ENCODE data around the gene NRG2.

The NRG2 gene

GRCh38 chr5:139831624-139832023, 211.5 kb downstream of the NRG2 start:
- TF ChIP-seq POLR2AphosphoS5 (IDR thresholded peaks at IDR 0.05; ENCODE audit: low read depth, low read length) (no peak), SIN3A (IDR thresholded peaks at IDR 0.05; ENCODE audit: borderline replicate concordance, insufficient read depth, low read length) (no peak), TAF1 (IDR thresholded peaks at IDR 0.05; ENCODE audit: borderline replicate concordance, insufficient read depth, low read length) (no peak)

GRCh38 chr5:139829471-139829870, 213.6 kb downstream of the NRG2 start:
- TF ChIP-seq SIN3A (IDR thresholded peaks at IDR 0.05; ENCODE audit: borderline replicate concordance, insufficient read depth, low read length) (no peak), POLR2AphosphoS5 (IDR thresholded peaks at IDR 0.05; ENCODE audit: low read depth, low read length) (no peak), TAF1 (IDR thresholded peaks at IDR 0.05; ENCODE audit: borderline replicate concordance, insufficient read depth, low read length) (no peak), FOXP2 (optimal IDR thresholded peaks at IDR 0.05; ENCODE audit: borderline replicate concordance, extremely low read depth, extremely low read length, insufficient read depth) (no peak), REST (IDR thresholded peaks at IDR 0.05; ENCODE audit: insufficient read depth in 1 of 2, low read depth in 2 of 2, low read length in 2 of 2) (no peak)

- TF ChIP-seq POLR2AphosphoS5 (IDR thresholded peaks at IDR 0.05; ENCODE audit: low read depth, low read length) (no peak), REST (IDR thresholded peaks at IDR 0.05; ENCODE audit: insufficient read depth in 1 of 2, low read depth in 2 of 2, low read length in 2 of 2) (no peak)
Measured at GRCh38 chr5:139828207-139828895, 214.7 kb downstream of the NRG2 start.

GRCh38 chr5:139825690-139826089, 217.4 kb downstream of the NRG2 start:
- TF ChIP-seq POLR2AphosphoS5 (IDR thresholded peaks at IDR 0.05; ENCODE audit: low read depth, low read length) (no peak), REST (IDR thresholded peaks at IDR 0.05; ENCODE audit: insufficient read depth in 1 of 2, low read depth in 2 of 2, low read length in 2 of 2) (no peak), SIN3A (IDR thresholded peaks at IDR 0.05; ENCODE audit: borderline replicate concordance, insufficient read depth, low read length) (no peak), TAF1 (IDR thresholded peaks at IDR 0.05; ENCODE audit: borderline replicate concordance, insufficient read depth, low read length) (no peak), FOXP2 (optimal IDR thresholded peaks at IDR 0.05; ENCODE audit: borderline replicate concordance, extremely low read depth, extremely low read length, insufficient read depth) (no peak)

- TF ChIP-seq SIN3A (IDR thresholded peaks at IDR 0.05; ENCODE audit: borderline replicate concordance, insufficient read depth, low read length) (no peak), POLR2AphosphoS5 (IDR thresholded peaks at IDR 0.05; ENCODE audit: low read depth, low read length) (no peak), REST (IDR thresholded peaks at IDR 0.05; ENCODE audit: insufficient read depth in 1 of 2, low read depth in 2 of 2, low read length in 2 of 2) (no peak), TAF1 (IDR thresholded peaks at IDR 0.05; ENCODE audit: borderline replicate concordance, insufficient read depth, low read length) (no peak), FOXP2 (optimal IDR thresholded peaks at IDR 0.05; ENCODE audit: borderline replicate concordance, extremely low read depth, extremely low read length, insufficient read depth) (no peak)
Measured at GRCh38 chr5:139823757-139824355, 219.2 kb downstream of the NRG2 start.

Data from PFSK-1 (cell line).